Measurements from ENCODE around the gene TSPYL1.

DNA sequence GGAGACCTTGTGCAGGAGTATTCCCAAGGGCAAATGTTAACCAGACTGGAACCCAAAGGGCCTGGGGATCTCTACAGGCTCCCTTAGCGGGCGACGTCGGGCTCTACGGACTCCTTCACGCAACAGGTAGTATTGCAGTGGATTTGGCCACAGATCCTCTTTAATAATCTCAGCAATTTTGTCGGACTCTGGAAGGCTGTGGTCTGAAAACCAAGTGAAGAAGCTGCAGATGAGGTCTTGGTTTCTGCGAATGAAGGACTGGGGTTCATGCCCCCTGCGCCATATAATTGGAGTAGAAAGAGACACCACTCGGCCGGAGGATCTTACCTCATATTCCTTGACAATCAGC, 1.3 kb downstream of the TSPYL1 start:
- TF ChIP-seq POLR2A (IDR thresholded peaks at IDR 0.05; ENCODE audit: low read depth, low read length) (no peak), STAT3 (IDR thresholded peaks at IDR 0.05; ENCODE audit: low read depth, low read length) (no peak), HDGF (IDR thresholded peaks at IDR 0.05) (no peak), EZH2 (IDR thresholded peaks at IDR 0.05; ENCODE audit: borderline replicate concordance, control insufficient read depth, low read depth, low read length) (no peak), POLR2AphosphoS5 (IDR thresholded peaks at IDR 0.05; ENCODE audit: low read length) (no peak; the same call in 1 of the 2 replicates), NFXL1 (IDR thresholded peaks at IDR 0.05; ENCODE audit: borderline replicate concordance) (no peak), FOS (IDR thresholded peaks at IDR 0.05; ENCODE audit: borderline replicate concordance, extremely low read depth, insufficient read length) (no peak), EP300 (IDR thresholded peaks at IDR 0.05; ENCODE audit: borderline replicate concordance in 1 of 2, control insufficient read depth in 1 of 2, low read depth in 2 of 2, low read length in 2 of 2) (no peak), YY1 (IDR thresholded peaks at IDR 0.05; ENCODE audit: low read depth, low read length) (no peak), PAX5 (IDR thresholded peaks at IDR 0.05; ENCODE audit: borderline replicate concordance, low read depth, low read length) (no peak), CTCF (IDR thresholded peaks at IDR 0.05 in 2 of 3, conservative IDR thresholded peaks at IDR 0.05 in 1 of 3; ENCODE audit: control insufficient read depth in 2 of 3, extremely low read depth in 1 of 3, insufficient read depth in 1 of 3, low read depth in 3 of 3, low read length in 3 of 3) (no peak), SREBF2 (IDR thresholded peaks at IDR 0.05; ENCODE audit: low read length) (no peak)
- TF ChIP-seq, protein P1, sequence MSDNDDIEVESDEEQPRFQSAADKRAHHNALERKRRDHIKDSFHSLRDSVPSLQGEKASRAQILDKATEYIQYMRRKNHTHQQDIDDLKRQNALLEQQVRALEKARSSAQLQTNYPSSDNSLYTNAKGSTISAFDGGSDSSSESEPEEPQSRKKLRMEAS (IDR thresholded peaks at IDR 0.05; ENCODE audit: low read depth, low read length) = no peak
